Immature natural killer cell (primary cell): ENCODE measurements around the gene DLGAP4. TPM values are rescaled to one million over a fixed set of nuclear protein-coding genes. Genes with fewer than 3 reads are reported as not detected.

Experiments used
- DNase-seq, 3 donors: peaks; one replicate each; pipeline ENCODE4 v3.0.0; 2022; ENCODE audit warnings: mixed read lengths in 1 of 3
- H3K27ac Mint-ChIP-seq, 6 donors: one replicate each; pipeline ENCODE4 v1.8.0; 2020; ENCODE audit warnings: mixed read lengths in 6 of 6, mild to moderate bottlenecking in 5 of 6, inconsistent platforms in 4 of 6, moderate library complexity in 3 of 6
- H3K27me3 Mint-ChIP-seq, 3 donors: one replicate each; pipeline ENCODE4 v1.8.0; 2020 to 2021; ENCODE audit warnings: low read depth in 3 of 3, mild to moderate bottlenecking in 3 of 3, mixed read lengths in 3 of 3, moderate library complexity in 3 of 3, inconsistent platforms in 1 of 3
- H3K36me3 Mint-ChIP-seq, 3 donors: one replicate each; pipeline ENCODE4 v1.8.0; 2020; ENCODE audit warnings: mixed read lengths in 3 of 3, inconsistent platforms in 2 of 3, mild to moderate bottlenecking in 2 of 3
- H3K4me1 Mint-ChIP-seq, 2 donors: one replicate each; pipeline ENCODE4 v1.8.0; 2020; ENCODE audit warnings: inconsistent platforms in 2 of 2, mild to moderate bottlenecking in 2 of 2, mixed read lengths in 2 of 2, moderate library complexity in 1 of 2
- H3K4me3 Mint-ChIP-seq, 5 donors: one replicate each; pipeline ENCODE4 v1.8.0; 2020; ENCODE audit warnings: mild to moderate bottlenecking in 5 of 5, mixed read lengths in 5 of 5, inconsistent platforms in 3 of 5, moderate library complexity in 3 of 5
- H3K9me3 Mint-ChIP-seq, 6 donors: one replicate each; pipeline ENCODE4 v1.8.0; 2020; ENCODE audit warnings: mild to moderate bottlenecking in 6 of 6, mixed read lengths in 6 of 6, inconsistent platforms in 4 of 6, moderate library complexity in 3 of 6
- polyA plus RNA-seq, 3 donors: library from polyadenylated mRNA; unstranded; fragments of 300-500 nt; fragmentation: Illumina TruSeq; gene quantifications; one replicate each; pipeline ENCODE4 v1.2.3, GENCODE V29; 2021

Gene DLGAP4
- polyA plus RNA-seq, 3 donors from 2014 or later, result 9.0 to 29.0 (median 12.6) TPM

- Mint-ChIP-seq H3K4me1 (peaks cover 21 to 23% of the 10 kb centered on the region in 2 donors), H3K4me3 (no peak overlapping the region)
These were observed 263.8 kb downstream of the DLGAP4 start for GRCh38 chr20:36569847-36570429.

GRCh38 chr20:36571564-36572504, 265.7 kb downstream of the DLGAP4 start:
- peaks cover 9 to 24% (median 17%) of the 10 kb centered on the region in 3 donors for H3K27me3 Mint-ChIP-seq
- H3K27ac Mint-ChIP-seq, result peak overlapping the region; percentile 91 to 99 (median 96)
- no peaks in the 10 kb centered on the region for H3K36me3 Mint-ChIP-seq
- peak overlapping the region; percentile 84 to 90 (median 85) for H3K4me3 Mint-ChIP-seq
- no peaks in the 10 kb centered on the region for H3K9me3 Mint-ChIP-seq
- no peak for DNase-seq
- H3K4me1 Mint-ChIP-seq, result peaks cover 27 to 31% of the 10 kb centered on the region in 2 donors

More at GRCh38 chr20:36569847-36570429, 263.8 kb downstream of the DLGAP4 start:
- no peak for DNase-seq
- H3K9me3 Mint-ChIP-seq, result peaks cover under 1 to 8% (median 5%) of the 10 kb centered on the region in 6 donors
- peaks cover 11 to 28% (median 20%) of the 10 kb centered on the region in 3 donors for H3K27me3 Mint-ChIP-seq
- peak overlapping the region; percentile 12 to 66 (median 37) for H3K27ac Mint-ChIP-seq
- no peaks in the 10 kb centered on the region for H3K36me3 Mint-ChIP-seq

DNA sequence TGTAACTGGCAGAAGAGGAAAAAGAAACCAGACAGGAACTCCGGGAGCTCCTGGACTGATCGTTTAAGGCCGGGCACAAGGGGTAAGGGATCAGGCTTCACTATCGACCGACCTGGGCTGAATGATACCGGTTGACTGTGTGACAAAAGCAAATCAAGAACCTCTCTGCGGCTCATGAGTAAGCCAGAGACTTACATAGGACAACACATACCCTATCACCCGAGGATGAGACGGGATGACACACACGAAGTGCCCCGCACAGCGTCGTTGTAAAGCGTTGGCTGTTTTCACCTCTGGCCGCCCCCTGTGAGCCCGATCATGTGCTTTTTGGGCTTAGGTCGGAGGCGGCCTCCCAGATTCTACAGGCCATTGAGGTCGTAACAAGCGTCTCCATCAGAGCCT, 266.6 kb downstream of the DLGAP4 start:
- DNase-seq, result peak in 1 of 3 donors; percentile 67
- Mint-ChIP-seq H3K9me3 (no peaks in the 10 kb centered on the region), H3K27me3 (peaks cover 7 to 24% (median 16%) of the 10 kb centered on the region in 3 donors), H3K4me3 (peak overlapping the region; percentile 84 to 90 (median 85)), H3K4me1 (peaks cover 27 to 31% of the 10 kb centered on the region in 2 donors), H3K36me3 (no peaks in the 10 kb centered on the region), H3K27ac (peak overlapping the region; percentile 91 to 99 (median 96))

GRCh38 chr20:36573103-36573797, 267.1 kb downstream of the DLGAP4 start, which contains the start of gene TGIF2:
Gene TGIF2 (plus strand): TSS chr20:36573597. CDS start chr20:36578775, 5,178 bp downstream.
- H3K4me3 Mint-ChIP-seq, result peak within 1 kb of the TSS; percentile 87 to 94 (median 92)
- H3K4me1 Mint-ChIP-seq, result peaks cover 27 to 31% of the 10 kb centered on the region in 2 donors
- H3K36me3 Mint-ChIP-seq, result no peaks in the 10 kb centered on the region
- peaks cover 7 to 24% (median 16%) of the 10 kb centered on the region in 3 donors for H3K27me3 Mint-ChIP-seq
- H3K9me3 Mint-ChIP-seq, result no peaks in the 10 kb centered on the region
- peak within 1 kb of the TSS; percentile 91 to 99 (median 96) for H3K27ac Mint-ChIP-seq
- DNase-seq, result peak; percentile 85 to 89 (median 87)

DNA sequence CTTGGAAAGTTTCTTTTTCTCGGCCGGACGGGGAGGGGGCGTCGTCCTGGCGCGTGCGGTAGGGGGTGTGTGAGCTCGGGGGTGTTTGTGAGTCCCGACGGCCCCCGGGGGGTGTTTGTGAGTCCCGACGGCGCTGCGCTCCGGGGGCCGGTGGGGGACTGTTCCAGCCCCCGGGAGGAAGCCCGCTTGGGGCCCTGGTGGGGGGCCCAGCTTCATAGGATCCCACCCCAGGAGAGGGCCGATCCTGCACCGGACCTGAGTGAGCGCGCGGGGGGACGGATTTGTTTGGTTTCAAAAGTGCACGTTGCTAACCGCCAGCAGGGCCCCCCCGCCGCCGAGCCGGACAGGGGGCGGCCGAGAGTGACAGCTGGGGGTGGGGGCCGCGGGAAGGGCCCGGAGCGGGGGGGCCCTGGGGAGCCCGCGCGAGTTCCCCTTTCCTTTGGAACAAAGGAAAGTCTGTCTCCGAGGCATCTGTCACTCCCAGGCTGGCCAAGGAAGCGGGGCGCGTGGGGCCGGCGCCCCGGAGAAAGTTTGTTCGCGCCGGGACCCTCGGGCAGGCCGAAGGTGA, 267.7 kb downstream of the DLGAP4 start:
- H3K27ac Mint-ChIP-seq, result peak overlapping the region; percentile 12 to 91 (median 71)
- H3K4me1 Mint-ChIP-seq, result peaks cover 27 to 31% of the 10 kb centered on the region in 2 donors
- no peaks in the 10 kb centered on the region for H3K9me3 Mint-ChIP-seq
- peaks cover 7 to 24% (median 16%) of the 10 kb centered on the region in 3 donors for H3K27me3 Mint-ChIP-seq
- H3K4me3 Mint-ChIP-seq, result peak overlapping the region; percentile 40 to 93 (median 59)
- no peaks in the 10 kb centered on the region for H3K36me3 Mint-ChIP-seq
- DNase-seq, result peak in 2 of 3 donors; percentile 47 to 60

DNA sequence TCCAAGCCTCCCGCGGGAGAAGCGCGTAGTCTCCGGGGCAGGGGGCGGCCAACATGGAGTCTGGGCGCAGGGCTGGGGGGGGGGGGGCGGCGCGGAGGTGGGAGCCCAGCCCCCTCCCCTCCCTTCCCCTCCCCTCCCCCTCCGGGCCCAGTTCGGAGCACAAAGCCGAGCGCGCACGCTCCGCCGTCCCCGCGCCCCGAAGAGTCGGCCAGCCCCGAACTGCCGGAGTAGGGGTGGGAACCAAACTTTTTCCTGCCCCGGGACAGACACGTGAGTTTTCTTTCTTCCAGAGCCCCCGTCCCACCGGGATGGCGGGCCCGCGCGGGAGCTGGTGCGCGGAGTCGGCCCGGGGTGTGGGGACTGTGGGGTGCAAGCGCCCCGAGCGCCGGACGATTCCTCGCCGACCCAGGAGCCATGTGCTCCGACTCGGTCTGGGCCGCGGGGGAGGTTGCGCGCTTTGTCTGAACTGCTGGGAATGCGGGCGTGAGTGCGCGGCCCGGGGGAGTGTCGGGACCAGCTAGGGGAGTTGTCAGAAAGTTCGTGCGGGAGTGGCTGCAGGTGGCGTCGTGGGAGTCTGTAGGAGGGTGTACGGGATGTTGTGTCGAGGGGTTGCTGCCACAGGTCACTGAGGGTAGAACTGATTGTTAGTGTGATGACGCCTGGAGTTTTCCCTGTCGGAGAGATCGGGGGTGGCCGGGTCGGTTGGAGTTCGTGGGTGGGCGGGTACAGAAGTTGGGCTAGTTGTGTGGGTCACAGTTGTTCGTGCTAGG, 268.4 kb downstream of the DLGAP4 start:
- Mint-ChIP-seq H3K9me3 (no peaks in the 10 kb centered on the region), H3K4me3 (peak overlapping the region; percentile 91 to 94 (median 93)), H3K27me3 (peaks cover 7 to 24% (median 16%) of the 10 kb centered on the region in 3 donors), H3K36me3 (no peaks in the 10 kb centered on the region), H3K27ac (peak overlapping the region; percentile 82 to 97 (median 94)), H3K4me1 (peaks cover 27 to 31% of the 10 kb centered on the region in 2 donors)
- DNase-seq, result peak; percentile 44 to 53 (median 44)

- Mint-ChIP-seq H3K4me3 (peak overlapping the region in 3 of 5 donors; percentile 21 to 91 (median 49)), H3K27me3 (peaks cover 7 to 23% (median 16%) of the 10 kb centered on the region in 3 donors), H3K36me3 (peaks cover 6 to 7% (median 6%) of the 10 kb centered on the region in 3 donors), H3K27ac (peak overlapping the region; percentile 14 to 97 (median 86)), H3K4me1 (peaks cover 27 to 31% of the 10 kb centered on the region in 2 donors), H3K9me3 (no peaks in the 10 kb centered on the region)
- DNase-seq, result no peak
These were observed 269.9 kb downstream of the DLGAP4 start for GRCh38 chr20:36576081-36576445.

Other genes with a start within 250 kb of the DLGAP4 start
- not detected for gene EPB41L1, start 151.6 kb upstream of the DLGAP4 start, polyA plus RNA-seq
- 10 to 100 TPM; 41.5 to 55.9 (median 49.9) TPM for gene AAR2, start 69.9 kb upstream of the DLGAP4 start, polyA plus RNA-seq
- 1 to 10 TPM in 1 of 3 donors, under 1 TPM in 2; 0.10 to 2.7 (median 0.48) TPM for gene MYL9, start 235.2 kb downstream of the DLGAP4 start, polyA plus RNA-seq